Stimulated activated memory B cell treated with anti-CD40 and anti-IgM and Interleukin-4, amounts not matched to agents 10 μg/mL and 1 μg/mL and 100 μg/mL, for 72 hours (primary cell): Measurements from ENCODE around the gene FAM240A.

Experiments used
- ATAC-seq: fragments of 150-1000 bp; cut with Tn5 transposase; 2 replicates; pipeline ENCODE4 v1.10.0; 2021
- H3K27ac Mint-ChIP-seq: one replicate; pipeline ENCODE4 v1.8.0; 2022; ENCODE audit warnings: mild to moderate bottlenecking, mixed read lengths
- H3K27me3 Mint-ChIP-seq: one replicate; pipeline ENCODE4 v1.8.0; 2022; ENCODE audit warnings: mixed read lengths
- H3K36me3 Mint-ChIP-seq: one replicate; pipeline ENCODE4 v1.8.0; 2022; ENCODE audit warnings: mixed read lengths
- H3K4me1 Mint-ChIP-seq: one replicate; pipeline ENCODE4 v1.8.0; 2022; ENCODE audit warnings: mixed read lengths
- H3K4me3 Mint-ChIP-seq: one replicate; pipeline ENCODE4 v1.8.0; 2022; ENCODE audit warnings: mild to moderate bottlenecking, moderate library complexity, mixed read lengths
- H3K9me3 Mint-ChIP-seq: one replicate; pipeline ENCODE4 v1.8.0; 2022; ENCODE audit warnings: mixed read lengths

FAM240A gene

GRCh38 chr3:46660543-46661523 is 48.5 kb downstream of the FAM240A start:
- Mint-ChIP-seq H3K27ac (no peak overlapping the region), H3K27me3 (peaks cover 70% of the 10 kb centered on the region), H3K4me1 (peaks cover 18% of the 10 kb centered on the region), H3K9me3 (no peaks in the 10 kb centered on the region), H3K36me3 (no peaks in the 10 kb centered on the region), H3K4me3 (no peak overlapping the region)
- ATAC-seq = peak; percentile 25

DNA sequence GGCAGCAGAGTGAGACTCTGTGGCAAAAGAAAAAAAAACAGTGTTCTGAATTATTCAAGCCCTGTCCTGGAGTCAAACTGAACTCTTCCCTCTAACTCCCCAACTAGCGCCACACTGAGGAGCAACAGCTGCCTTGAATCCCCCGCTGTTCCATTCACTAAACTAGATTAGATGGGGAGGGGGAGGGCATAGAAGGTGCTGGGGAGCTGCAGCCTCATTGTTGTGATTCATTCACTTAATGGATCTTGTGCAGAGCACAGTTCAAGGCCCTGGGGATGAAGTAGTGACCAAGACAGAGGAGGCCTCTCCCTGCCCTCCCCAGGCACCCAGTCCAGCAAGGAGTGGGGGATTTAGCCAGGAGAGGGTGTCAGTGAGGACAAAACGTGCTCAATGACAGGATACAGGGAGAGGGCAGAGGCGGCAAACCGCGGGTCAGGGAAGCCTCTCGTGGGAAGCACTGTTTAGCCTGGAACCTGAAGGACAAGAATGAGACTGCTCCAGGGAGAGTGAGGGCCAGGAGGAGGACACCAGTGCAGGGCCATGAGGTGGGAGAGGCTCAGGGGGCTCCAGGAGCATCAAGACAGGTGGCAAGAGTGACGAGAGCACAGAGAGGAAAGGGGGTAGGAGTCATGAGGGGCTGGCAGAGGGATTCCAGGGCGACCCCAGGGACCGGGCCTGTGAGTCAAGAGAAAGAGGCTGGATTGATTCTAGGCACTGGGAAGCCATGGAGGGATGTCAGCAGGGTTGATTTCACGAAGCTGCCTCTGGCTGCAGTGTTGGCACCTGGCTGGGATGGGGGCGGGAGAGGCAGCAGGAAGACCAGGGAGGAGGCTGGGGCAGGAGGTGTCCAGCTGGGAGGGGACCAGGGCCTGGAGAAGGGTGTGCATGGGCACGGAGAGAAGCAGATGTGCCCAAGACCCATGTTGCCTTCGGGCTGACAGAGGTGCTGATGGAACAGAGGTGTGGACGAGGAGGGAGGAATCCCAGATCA is 49.7 kb downstream of the FAM240A start:
- Mint-ChIP-seq H3K27ac (no peak overlapping the region), H3K4me1 (peaks cover 16% of the 10 kb centered on the region), H3K27me3 (peaks cover 59% of the 10 kb centered on the region), H3K9me3 (no peaks in the 10 kb centered on the region), H3K4me3 (no peak overlapping the region), H3K36me3 (no peaks in the 10 kb centered on the region)
- ATAC-seq = no peak

DNA sequence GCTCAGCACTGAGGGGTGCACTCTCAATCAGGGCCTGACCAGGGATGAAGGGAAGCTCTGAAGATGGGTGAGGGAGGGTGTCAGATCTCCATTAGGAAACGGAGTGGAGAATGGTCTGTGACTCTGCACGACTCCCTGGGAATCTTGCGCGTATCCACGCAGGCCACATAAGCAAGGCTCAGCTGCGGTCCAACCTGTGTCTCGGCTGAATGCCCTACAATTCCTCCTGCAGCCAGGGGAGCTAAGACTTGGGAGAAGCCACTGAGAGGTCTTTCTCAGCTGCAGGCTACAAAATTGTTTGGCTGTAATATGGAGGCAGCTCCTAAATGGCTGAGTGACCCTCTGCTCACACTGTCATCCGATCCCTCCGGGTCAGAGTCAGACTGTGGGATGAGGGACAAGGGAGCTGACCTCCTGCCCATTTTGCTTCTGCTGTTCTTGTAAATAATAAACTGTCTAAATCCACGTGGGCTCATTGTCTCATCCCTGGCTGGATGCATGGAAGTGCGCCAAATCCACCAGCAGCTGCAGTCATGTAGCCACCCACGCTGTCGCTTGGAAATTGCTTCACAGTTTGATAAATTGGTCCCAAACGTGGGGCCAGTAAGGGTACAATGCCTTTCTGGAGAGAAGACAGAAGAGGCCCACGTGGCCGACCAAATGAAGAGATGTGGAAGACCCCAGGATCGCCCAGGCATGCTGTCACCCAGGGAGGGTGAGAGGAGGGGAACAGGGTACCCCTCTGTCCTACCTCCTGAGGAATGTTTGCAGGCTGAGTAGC is 50.6 kb downstream of the FAM240A start:
- peaks cover 50% of the 10 kb centered on the region for H3K27me3 Mint-ChIP-seq
- no peak overlapping the region for H3K4me3 Mint-ChIP-seq
- no peaks in the 10 kb centered on the region for H3K36me3 Mint-ChIP-seq
- no peaks in the 10 kb centered on the region for H3K9me3 Mint-ChIP-seq
- peaks cover 16% of the 10 kb centered on the region for H3K4me1 Mint-ChIP-seq
- H3K27ac Mint-ChIP-seq = no peak overlapping the region
- ATAC-seq = no peak

- no peak for ATAC-seq
- Mint-ChIP-seq H3K27ac (no peak overlapping the region), H3K9me3 (no peaks in the 10 kb centered on the region)
These were observed 51.3 kb downstream of the FAM240A start for GRCh38 chr3:46663591-46664135.

GRCh38 chr3:46664188-46664970 is 52.1 kb downstream of the FAM240A start:
- Mint-ChIP-seq H3K36me3 (no peaks in the 10 kb centered on the region), H3K27me3 (peaks cover 44% of the 10 kb centered on the region), H3K27ac (no peak overlapping the region), H3K4me1 (peaks cover 16% of the 10 kb centered on the region), H3K9me3 (no peaks in the 10 kb centered on the region), H3K4me3 (no peak overlapping the region)
- ATAC-seq = no peak

More at GRCh38 chr3:46663591-46664135, 51.3 kb downstream of the FAM240A start:
- H3K36me3 Mint-ChIP-seq = no peaks in the 10 kb centered on the region
- H3K27me3 Mint-ChIP-seq = peaks cover 48% of the 10 kb centered on the region
- no peak overlapping the region for H3K4me3 Mint-ChIP-seq
- H3K4me1 Mint-ChIP-seq = peaks cover 16% of the 10 kb centered on the region

- ATAC-seq = no peak
- H3K9me3 Mint-ChIP-seq = no peaks in the 10 kb centered on the region
- H3K4me3 Mint-ChIP-seq = no peak overlapping the region
- peaks cover 36% of the 10 kb centered on the region for H3K27me3 Mint-ChIP-seq
- peaks cover 9% of the 10 kb centered on the region for H3K4me1 Mint-ChIP-seq
- no peaks in the 10 kb centered on the region for H3K36me3 Mint-ChIP-seq
- H3K27ac Mint-ChIP-seq = no peak overlapping the region
These were observed 52.8 kb downstream of the FAM240A start for GRCh38 chr3:46664971-46665762.

GRCh38 chr3:46665763-46666452 is 53.6 kb downstream of the FAM240A start:
- no peak overlapping the region for H3K4me3 Mint-ChIP-seq
- ATAC-seq = no peak

GRCh38 chr3:46666453-46666845 is 54.1 kb downstream of the FAM240A start:
- H3K27me3 Mint-ChIP-seq = peaks cover 27% of the 10 kb centered on the region
- ATAC-seq = no peak
- no peaks in the 10 kb centered on the region for H3K9me3 Mint-ChIP-seq
- H3K4me3 Mint-ChIP-seq = no peak overlapping the region
- H3K27ac Mint-ChIP-seq = no peak overlapping the region
- H3K4me1 Mint-ChIP-seq = no peaks in the 10 kb centered on the region
- H3K36me3 Mint-ChIP-seq = no peaks in the 10 kb centered on the region

More at GRCh38 chr3:46665763-46666452, 53.6 kb downstream of the FAM240A start:
- peaks cover 29% of the 10 kb centered on the region for H3K27me3 Mint-ChIP-seq
- no peaks in the 10 kb centered on the region for H3K36me3 Mint-ChIP-seq
- H3K9me3 Mint-ChIP-seq = no peaks in the 10 kb centered on the region
- H3K4me1 Mint-ChIP-seq = peaks cover 3% of the 10 kb centered on the region
- no peak overlapping the region for H3K27ac Mint-ChIP-seq

DNA sequence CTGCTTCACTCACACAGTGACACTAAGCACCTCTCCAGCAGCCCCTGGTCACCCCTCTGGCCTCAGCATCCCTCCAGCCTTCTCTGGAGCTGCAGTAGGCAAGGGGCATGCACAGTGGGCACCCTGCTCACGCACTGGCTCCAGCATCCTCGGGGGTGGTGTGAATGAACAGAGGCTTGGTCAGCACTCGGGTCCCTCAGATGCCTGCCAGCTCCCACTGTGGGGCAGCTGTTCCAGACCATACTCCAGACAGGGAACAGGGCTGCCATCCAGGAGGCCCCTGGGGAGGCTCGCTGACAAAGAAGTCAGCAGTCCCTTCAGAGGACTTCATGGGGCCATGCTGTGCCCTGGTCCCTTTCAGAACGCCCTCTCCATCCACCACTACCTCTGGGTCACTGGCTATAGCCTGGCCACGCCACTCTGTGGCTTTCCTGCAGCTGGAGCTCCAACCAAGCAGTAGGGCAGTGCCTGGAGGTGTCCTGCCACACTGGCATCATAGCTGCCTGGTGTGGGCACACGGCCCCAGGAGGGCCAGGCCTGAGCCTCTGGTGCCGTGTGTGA is 54.8 kb downstream of the FAM240A start:
- peaks cover 27% of the 10 kb centered on the region for H3K27me3 Mint-ChIP-seq
- no peak overlapping the region for H3K27ac Mint-ChIP-seq
- H3K36me3 Mint-ChIP-seq = no peaks in the 10 kb centered on the region
- H3K9me3 Mint-ChIP-seq = no peaks in the 10 kb centered on the region
- ATAC-seq = no peak
- H3K4me1 Mint-ChIP-seq = no peaks in the 10 kb centered on the region
- H3K4me3 Mint-ChIP-seq = no peak overlapping the region

DNA sequence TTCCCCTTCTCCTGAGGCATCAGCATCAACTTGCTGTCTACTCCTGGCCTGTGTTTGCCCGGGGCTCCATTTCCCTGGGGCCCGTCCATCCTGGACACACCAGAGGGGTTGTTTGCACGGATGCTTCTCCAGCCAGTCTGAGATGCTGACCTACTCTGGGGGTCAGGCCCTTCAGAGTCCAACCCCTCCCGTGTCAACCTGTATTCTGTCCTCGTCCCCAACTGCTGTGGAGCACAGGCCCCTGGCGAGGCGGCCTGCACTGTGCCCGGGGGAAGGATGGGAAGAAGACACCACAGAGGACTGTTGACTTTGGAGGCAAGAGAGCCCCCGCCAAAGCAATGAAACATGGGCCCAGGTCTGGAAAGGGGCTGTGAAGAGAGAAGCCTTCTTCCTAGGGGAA is 55.3 kb downstream of the FAM240A start:
- no peak for ATAC-seq
- Mint-ChIP-seq H3K27me3 (peaks cover 23% of the 10 kb centered on the region), H3K36me3 (no peaks in the 10 kb centered on the region), H3K27ac (no peak overlapping the region), H3K4me3 (no peak overlapping the region), H3K4me1 (no peaks in the 10 kb centered on the region), H3K9me3 (no peaks in the 10 kb centered on the region)

DNA sequence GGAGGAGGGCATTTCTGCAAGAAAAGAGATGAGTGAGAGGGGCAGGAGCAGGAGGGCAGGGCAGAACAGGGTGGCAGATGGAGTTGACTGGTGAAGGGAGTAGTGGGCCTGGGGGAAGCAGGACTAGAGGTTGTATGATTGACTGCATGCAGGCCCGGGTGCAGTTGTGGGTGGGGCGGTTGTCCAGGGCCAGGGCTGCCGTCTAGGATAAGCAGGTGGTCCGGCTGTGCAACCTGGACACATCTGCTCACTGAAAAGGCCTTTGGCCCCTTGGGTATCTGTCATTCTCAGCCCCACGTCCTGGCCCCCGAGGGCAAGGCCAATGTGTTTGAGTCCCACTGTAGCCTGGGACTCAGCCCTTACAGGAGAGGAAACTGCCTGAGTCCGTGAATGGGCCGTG is 55.8 kb downstream of the FAM240A start:
- no peak for ATAC-seq
- H3K27me3 Mint-ChIP-seq = peaks cover 21% of the 10 kb centered on the region
- H3K4me3 Mint-ChIP-seq = no peak overlapping the region
- H3K27ac Mint-ChIP-seq = no peak overlapping the region
- no peaks in the 10 kb centered on the region for H3K36me3 Mint-ChIP-seq
- no peaks in the 10 kb centered on the region for H3K9me3 Mint-ChIP-seq
- no peaks in the 10 kb centered on the region for H3K4me1 Mint-ChIP-seq

GRCh38 chr3:46668591-46668990 is 56.3 kb downstream of the FAM240A start:
- Mint-ChIP-seq H3K27ac (no peak overlapping the region), H3K36me3 (no peaks in the 10 kb centered on the region), H3K4me3 (no peak overlapping the region), H3K9me3 (no peaks in the 10 kb centered on the region), H3K27me3 (peaks cover 21% of the 10 kb centered on the region), H3K4me1 (no peaks in the 10 kb centered on the region)
- ATAC-seq = no peak
